ENCODE measurements around the gene ERMN.

GRCh38 chr2:157291018-157291417, 34.6 kb downstream of the ERMN start:
- TF ChIP-seq CTCF (IDR thresholded peaks at IDR 0.05; ENCODE audit: borderline replicate concordance, extremely low read depth, low read length, poor library complexity, severe bottlenecking), result no peak
- TF ChIP-seq EZH2 (IDR thresholded peaks at IDR 0.05; ENCODE audit: borderline replicate concordance, low read depth, low read length, severe bottlenecking), result no peak
